BE2C (cell line): Measurements from ENCODE around the gene GOLGA2.

Experiments used
- DNase-seq: peaks from one replicate; pipeline ENCODE4 v3.0.0-alpha.2; 2020
- H3K27me3 ChIP-seq: fragments of 250-450 bp; sonication (Bioruptor Pico); 2 replicates; pipeline ENCODE4 v1.5.1; 2020; ENCODE audit warnings: mild to moderate bottlenecking
- H3K36me3 ChIP-seq: fragments of 250-450 bp; sonication (Bioruptor Pico); 2 replicates; pipeline ENCODE4 v1.5.1; 2020; ENCODE audit warnings: mild to moderate bottlenecking
- H3K4me1 ChIP-seq: fragments of 250-450 bp; sonication (Bioruptor Pico); 2 replicates; pipeline ENCODE4 v1.5.1; 2020
- H3K4me3 ChIP-seq: 2 replicates; pipeline ENCODE4 v1.5.1; 2011; ENCODE audit warnings: low read depth, low read length
- H3K9me3 ChIP-seq: fragments of 250-450 bp; sonication (Bioruptor Pico); 2 replicates; pipeline ENCODE4 v1.5.1; 2020
- CTCF ChIP-seq: IDR thresholded peaks from 2 replicates; pipeline ENCODE4 v1.5.1; 2012; ENCODE audit warnings: mild to moderate bottlenecking, low read depth, low read length

GOLGA2 gene

GRCh38 chr9:128260340-128260739, 15.5 kb downstream of the GOLGA2 start:
- H3K4me3 ChIP-seq, result no peak overlapping the region
- TF ChIP-seq CTCF, result no peak
- no peaks in the 10 kb centered on the region for H3K9me3 ChIP-seq
- peaks cover 2% of the 10 kb centered on the region for H3K4me1 ChIP-seq
- DNase-seq, result no peak
- H3K36me3 ChIP-seq, result peaks cover 17% of the 10 kb centered on the region
- no peaks in the 10 kb centered on the region for H3K27me3 ChIP-seq

GRCh38 chr9:128259156-128259555, 16.7 kb downstream of the GOLGA2 start:
- TF ChIP-seq CTCF, result 0 out of 2 replicates have a peak, but pooled peaks have one; percentile 17
- DNase-seq, result no peak
- H3K36me3 ChIP-seq, result peaks cover 17% of the 10 kb centered on the region

GRCh38 chr9:128258326-128258725, 17.5 kb downstream of the GOLGA2 start:
- Histone ChIP-seq H3K9me3 (no peaks in the 10 kb centered on the region), H3K4me3 (no peak overlapping the region), H3K4me1 (peaks cover 6% of the 10 kb centered on the region), H3K36me3 (peaks cover 17% of the 10 kb centered on the region), H3K27me3 (no peaks in the 10 kb centered on the region)
- no peak for DNase-seq
- TF ChIP-seq CTCF, result no peak

More at GRCh38 chr9:128259156-128259555, 16.7 kb downstream of the GOLGA2 start:
- no peaks in the 10 kb centered on the region for H3K27me3 ChIP-seq
- peaks cover 6% of the 10 kb centered on the region for H3K4me1 ChIP-seq
- H3K9me3 ChIP-seq, result no peaks in the 10 kb centered on the region
- H3K4me3 ChIP-seq, result no peak overlapping the region

GRCh38 chr9:128257907-128258306, 17.9 kb downstream of the GOLGA2 start:
- TF ChIP-seq CTCF, result no peak
- Histone ChIP-seq H3K4me3 (no peak overlapping the region), H3K36me3 (peaks cover 17% of the 10 kb centered on the region), H3K9me3 (no peaks in the 10 kb centered on the region), H3K4me1 (peaks cover 6% of the 10 kb centered on the region), H3K27me3 (no peaks in the 10 kb centered on the region)
- DNase-seq, result no peak

- peaks cover 17% of the 10 kb centered on the region for H3K36me3 ChIP-seq
These were observed 18.6 kb downstream of the GOLGA2 start for GRCh38 chr9:128257086-128257825.

More at GRCh38 chr9:128257086-128257825, 18.6 kb downstream of the GOLGA2 start:
- no peaks in the 10 kb centered on the region for H3K27me3 ChIP-seq
- H3K9me3 ChIP-seq, result no peaks in the 10 kb centered on the region
- H3K4me3 ChIP-seq, result no peak overlapping the region
- TF ChIP-seq CTCF, result no peak
- no peak for DNase-seq
- H3K4me1 ChIP-seq, result peaks cover 6% of the 10 kb centered on the region
